SK-N-MC (cell line): Measurements from ENCODE around the gene MTUS2.

Experiments used
- EZH2 ChIP-seq: fragments of 200-600 bp; sonication (generic); IDR thresholded peaks from one replicate; pipeline ENCODE4 v1.6.1; 2017; ENCODE audit warnings: antibody characterized with exemption
- FOXP2 ChIP-seq: optimal IDR thresholded peaks from 2 replicates; pipeline ENCODE3; 2011; ENCODE audit warnings: mild to moderate bottlenecking, moderate library complexity; ENCODE audit not compliant: insufficient read depth; ENCODE audit errors: extremely low read length, control extremely low read depth
- POLR2AphosphoS5 ChIP-seq: IDR thresholded peaks from 2 replicates; pipeline ENCODE4 v1.6.1; 2012; ENCODE audit warnings: mild to moderate bottlenecking, low read depth, low read length, borderline replicate concordance

DNA sequence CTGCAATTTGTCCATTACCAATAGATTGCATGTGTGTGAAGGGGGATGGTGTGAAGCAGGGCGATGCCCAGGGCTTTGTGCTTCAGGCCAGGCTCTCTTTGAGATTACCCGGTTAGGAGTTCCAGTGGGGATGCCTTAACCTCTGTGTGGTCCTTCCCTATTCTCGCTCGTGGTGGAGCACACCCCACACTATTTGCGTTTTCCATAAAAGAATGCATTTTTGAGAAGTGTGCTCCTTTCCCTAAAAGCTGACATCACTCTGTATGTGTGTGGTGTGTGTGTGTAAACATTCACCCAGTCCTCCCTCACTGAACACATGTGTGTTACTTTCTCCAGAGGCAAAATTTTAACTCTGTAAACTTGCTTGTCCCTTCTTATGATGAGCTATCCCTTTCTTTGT lies 467.1 kb downstream of the MTUS2 start:
- TF ChIP-seq FOXP2: no peak
- no peak for TF ChIP-seq EZH2
- no peak for TF ChIP-seq POLR2AphosphoS5
